NCI-H460 (cell line): ENCODE measurements around the gene TMEM232. TPM values are rescaled to one million over a fixed set of nuclear protein-coding genes. Genes with fewer than 3 reads are reported as not detected.
"Not testable (repeated sequence)": the region's sequence is repeated elsewhere in the genome, so short reads cannot be mapped to it uniquely, and the experiment has no call there.

Experiments
- DNase-seq: peaks from one replicate; pipeline ENCODE4 v3.0.0-alpha.2; 2016; ENCODE audit warnings: low read depth; ENCODE audit errors: extremely low read depth
- polyA plus RNA-seq: library from polyadenylated mRNA; depleted of rRNA; stranded (reverse); fragments of >200 nt; gene quantifications from 2 replicates; pipeline ENCODE4 v1.2.3, GENCODE V29; 2014; cell fraction: nucleus; rRNA removed
- total RNA-seq: library from RNA; depleted of rRNA; stranded (reverse); fragments of >200 nt; shearing (Covaris generic); gene quantifications from 2 replicates; pipeline ENCODE4 v1.2.3, GENCODE V29; 2014; rRNA removed

Gene TMEM232
- total RNA-seq = 0.84 and 2.0 TPM in 2 replicates
- polyA plus RNA-seq = not detected in 2 replicates

DNA sequence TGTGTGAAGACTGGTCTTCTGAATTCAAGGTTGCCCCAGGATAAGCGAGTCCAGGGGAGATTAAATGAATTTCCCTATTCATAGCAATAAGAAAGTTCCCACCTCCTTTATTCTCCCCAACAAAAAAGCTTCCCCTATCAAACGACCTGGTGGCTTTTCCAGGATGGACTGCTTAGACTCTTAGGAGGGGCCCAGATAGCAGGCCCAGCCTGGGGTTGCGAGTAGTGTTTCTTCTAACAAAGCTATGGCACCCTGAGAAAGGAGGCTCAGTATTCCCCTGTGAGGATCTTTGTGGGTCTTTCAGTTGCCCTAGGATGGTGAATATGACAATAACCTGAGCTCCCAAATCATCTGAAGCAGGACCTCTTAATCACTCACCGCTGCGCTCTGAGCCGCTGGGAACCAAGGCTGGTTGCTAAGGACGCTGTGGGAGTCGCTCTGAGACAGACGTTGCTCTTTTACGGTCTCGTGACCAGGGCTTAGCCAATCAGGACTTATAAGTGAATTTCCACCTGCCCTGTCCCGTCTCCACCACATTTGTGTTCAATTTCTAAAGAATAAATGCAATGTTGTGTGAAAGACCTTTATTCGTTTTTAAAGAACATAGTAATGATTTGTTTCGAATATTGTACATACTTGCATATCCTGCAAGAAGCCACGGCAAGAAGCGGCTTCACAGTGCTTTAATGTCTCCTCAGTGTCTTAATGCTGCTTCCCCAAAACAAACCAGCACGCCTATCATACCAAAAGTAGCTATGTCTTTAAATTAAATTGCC lies at the start of gene TMEM232:
Gene TMEM232, minus strand, starts transcription at position 423 of the 776 bp plus-strand sequence. CDS start 59,319 bp downstream, outside the sequence.
- peak; percentile 78 for DNase-seq

DNA sequence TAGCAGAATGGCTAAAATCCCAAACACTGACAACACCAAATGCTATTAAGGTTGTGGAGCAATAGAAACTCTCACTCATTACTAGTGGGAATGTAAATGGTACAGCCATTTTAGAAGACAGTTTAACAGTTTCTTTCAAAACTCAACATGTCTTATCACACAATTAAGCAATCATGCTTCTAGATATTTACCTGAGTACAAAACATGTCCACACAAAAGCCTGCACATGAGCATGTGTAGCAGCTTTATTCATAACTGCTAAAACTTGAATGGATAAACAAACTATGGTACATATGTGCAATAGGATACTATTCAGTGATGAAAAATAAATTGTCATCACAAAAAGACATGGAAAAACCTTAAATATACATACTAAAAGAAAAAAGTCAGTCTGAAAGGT lies 43.8 kb upstream of the TMEM232 start:
- no peak for DNase-seq

DNA sequence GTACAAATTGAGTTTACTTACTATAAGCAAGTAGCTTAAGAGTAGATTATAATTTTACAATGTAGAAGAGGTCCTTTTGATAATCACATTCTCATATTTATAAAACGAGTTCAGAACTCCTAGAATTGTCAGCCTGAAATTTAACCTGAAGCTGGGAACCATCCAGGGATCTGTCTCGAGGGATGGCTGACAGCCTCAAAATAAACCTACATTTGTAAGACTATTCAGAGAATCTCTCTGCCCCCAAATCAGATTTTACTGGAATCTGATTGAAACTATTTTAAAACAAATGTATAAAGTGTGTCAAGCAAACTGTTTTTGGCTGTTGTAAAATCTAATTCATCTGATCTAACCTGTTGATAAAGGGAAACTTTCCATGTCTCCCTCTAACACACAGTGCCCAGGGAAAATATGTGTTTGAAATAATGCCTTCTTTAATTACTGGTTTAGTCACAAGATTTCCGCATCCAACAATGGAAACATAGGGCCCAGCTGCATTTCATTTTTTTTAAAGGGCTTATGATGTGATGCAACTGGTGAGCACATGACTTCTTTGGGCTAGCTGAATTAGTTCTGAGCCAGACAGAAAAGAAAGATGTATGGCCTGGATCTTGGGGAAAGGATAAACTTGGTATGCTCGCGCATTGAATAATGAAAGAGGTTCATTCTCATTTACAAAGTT lies 42.7 kb upstream of the TMEM232 start:
- DNase-seq = no peak

DNA sequence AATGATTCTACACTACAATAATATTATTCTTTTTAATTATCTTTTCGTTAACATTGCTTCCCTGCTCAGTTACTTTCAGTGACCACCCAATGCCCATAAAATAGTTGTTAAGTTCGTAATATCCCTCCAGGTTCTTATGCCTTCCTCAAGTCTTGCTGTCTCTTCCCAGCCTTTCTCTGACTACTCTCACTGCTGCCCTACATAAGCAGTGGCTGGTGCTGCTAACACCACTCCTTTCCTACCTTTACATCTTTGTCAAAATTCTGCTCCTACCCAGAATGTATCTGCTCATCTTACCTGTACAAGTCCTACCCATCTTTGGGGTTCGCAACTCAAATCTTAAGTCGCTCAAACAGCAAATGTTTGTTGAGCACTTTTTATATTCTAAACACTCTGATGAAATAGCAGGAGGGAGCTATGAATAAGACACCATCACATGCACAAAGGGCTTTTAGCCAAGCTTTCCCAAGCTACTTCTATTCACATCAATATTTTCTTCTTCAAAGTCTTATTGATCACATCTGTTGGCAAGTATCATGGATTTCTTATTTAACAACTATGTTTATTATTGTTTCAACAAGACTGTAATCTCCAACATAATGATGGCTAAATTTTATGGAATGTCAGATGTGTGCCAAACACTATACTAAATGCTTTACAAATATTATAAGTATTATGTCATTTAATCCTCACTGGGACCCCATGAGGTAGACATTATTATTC lies 41.8 kb upstream of the TMEM232 start:
- no peak for DNase-seq

DNA sequence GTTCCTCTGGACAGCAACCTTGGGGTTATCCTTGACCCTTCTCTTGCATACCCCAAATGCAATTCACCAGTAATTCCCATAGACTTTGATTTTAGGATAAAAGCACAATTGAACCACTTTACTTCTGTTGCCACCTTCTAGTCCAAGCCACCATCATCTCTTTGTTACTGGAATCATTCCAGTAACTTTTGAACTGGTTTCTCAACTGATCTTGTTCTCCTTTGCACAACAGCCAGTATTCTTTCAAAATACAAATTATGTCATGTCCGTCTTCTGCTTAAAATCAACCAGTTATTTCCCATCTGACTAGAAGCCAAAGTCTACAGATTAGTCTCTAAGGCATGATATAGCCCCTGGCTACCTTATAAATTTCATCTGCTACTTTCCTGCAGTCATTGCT lies 33.7 kb upstream of the TMEM232 start:
- DNase-seq = no peak

- DNase-seq = peak; percentile 67
Observed at GRCh38 chr5:110757118-110757729, 30.8 kb upstream of the TMEM232 start.

GRCh38 chr5:110754181-110754580 lies 27.7 kb upstream of the TMEM232 start:
- DNase-seq = no peak

DNA sequence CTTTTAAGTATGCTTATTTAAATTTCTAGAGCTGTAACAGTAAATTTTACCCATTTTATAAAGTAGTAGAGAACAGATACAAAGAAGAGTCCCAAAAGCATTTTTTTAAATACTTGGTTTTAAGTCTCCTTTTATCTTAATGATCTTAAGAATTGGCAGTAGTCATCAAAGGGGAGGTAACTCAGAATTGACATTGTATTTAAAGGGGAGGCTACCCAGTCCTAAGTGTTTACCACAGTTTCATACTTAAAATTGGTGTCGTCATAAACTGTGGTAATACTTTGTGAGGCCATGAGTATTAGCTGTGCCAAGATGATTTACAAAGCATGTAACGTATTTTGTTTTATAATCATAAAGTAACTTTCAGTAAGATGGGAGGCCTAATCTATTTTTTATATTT lies 27.1 kb upstream of the TMEM232 start:
- no peak for DNase-seq

GRCh38 chr5:110752953-110753352 lies 26.5 kb upstream of the TMEM232 start:
- DNase-seq = no peak

DNA sequence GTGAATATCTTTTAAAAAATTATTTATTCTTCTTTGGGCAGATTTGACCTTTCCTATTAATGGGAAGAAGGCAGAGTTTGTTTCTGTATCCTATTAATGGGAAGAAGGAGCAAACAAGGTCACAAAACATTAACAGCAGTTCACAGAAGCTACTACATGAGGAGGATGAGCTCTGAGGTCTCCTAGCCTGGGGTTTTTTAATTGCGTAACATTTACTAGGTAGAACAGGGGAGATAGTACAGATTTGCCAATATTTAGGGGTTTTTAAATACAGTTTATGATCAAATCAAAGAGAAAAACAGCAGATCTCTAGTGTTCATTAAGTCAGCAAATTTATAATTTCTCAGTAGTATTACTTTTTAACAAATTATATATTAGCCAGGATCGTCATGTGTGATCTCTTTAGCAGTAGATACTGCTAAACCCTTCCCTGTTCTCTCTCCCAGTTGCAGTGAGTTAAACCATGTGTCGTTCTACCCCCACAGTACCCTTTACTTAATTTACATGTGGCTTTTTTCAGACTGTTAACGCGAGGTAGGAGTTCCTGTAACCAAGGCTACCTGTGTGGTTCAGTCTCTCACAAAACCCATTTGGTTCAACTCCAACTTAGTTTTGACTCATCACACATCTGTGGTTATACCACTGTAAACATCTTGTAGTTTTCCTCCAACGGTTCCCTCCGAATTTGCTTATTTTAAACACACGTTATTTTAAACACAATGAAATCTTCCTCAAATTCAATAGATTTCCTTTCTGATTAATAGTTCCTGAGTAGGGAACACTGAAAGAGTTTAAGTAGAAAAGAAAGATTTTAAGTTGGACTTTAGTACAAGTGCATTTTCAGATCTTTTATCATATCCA lies 25.7 kb upstream of the TMEM232 start:
- DNase-seq = no peak

GRCh38 chr5:110738812-110739651 lies 12.6 kb upstream of the TMEM232 start, which contains the start of gene SLC25A46:
TSS of gene SLC25A46 (plus strand) at chr5:110739007. CDS start at chr5:110739120, 113 bp downstream.
- DNase-seq = peak; percentile 79

DNA sequence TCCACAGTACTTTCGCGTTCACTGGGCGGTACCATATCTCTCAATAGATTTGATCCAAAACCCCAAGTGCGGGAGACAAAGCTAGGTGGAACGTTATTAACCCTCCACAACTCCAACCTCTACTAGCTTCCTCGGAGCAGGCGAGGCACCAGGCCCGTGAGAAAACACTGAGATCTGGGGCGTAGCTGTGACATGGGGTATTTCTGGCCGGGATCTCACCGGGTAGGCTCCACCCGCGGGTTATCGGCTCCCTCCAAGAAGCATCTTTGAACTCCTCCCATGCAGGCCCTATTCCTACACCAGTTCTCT lies 12.0 kb upstream of the TMEM232 start:
- DNase-seq = no peak

- DNase-seq = no peak
Observed at GRCh38 chr5:110736753-110737152, 10.3 kb upstream of the TMEM232 start.

DNA sequence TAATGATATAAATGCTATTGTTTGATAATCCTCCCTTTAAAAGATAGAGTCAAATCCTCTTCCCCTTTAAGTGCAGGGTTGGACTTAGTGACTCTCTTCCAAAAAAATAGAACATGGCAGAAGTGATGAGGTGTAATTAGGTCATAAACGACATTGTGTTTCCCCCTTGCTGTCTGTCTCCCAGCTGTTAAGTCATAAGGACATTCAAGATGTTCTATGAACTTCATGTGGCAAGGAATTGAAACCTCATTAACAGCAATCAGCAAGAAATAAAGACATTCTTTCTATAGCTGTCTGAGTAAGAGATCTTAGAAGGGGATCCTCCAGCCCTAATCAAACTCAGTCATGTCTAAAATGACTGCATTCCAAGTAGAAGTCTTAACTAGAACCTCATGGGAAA lies 9.1 kb upstream of the TMEM232 start:
- no peak for DNase-seq

DNA sequence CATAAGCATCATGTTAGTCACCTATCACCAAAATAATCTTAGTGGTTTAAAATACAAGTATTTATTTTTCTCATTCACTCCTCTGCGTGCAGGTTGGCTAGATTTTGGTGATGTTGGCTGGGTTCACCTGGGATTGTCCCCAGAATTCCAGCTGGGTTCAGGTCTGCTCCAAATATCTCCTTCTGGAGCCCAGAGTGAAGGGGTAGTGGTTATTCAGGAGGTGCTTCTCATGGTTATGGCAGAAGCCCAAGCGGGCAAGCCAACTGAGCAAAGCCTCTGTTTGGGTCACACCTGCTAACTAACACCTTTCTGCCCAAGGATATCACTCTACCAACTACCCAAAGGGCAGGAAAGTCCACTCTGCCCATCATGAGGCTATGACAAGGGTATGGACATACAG lies 7.6 kb upstream of the TMEM232 start:
- DNase-seq = no peak

- not testable (repeated sequence) for DNase-seq
Observed at GRCh38 chr5:110731499-110731898, 5.0 kb upstream of the TMEM232 start.

GRCh38 chr5:110727025-110727314 lies 499 bp upstream of the TMEM232 start:
- DNase-seq = no peak

DNA sequence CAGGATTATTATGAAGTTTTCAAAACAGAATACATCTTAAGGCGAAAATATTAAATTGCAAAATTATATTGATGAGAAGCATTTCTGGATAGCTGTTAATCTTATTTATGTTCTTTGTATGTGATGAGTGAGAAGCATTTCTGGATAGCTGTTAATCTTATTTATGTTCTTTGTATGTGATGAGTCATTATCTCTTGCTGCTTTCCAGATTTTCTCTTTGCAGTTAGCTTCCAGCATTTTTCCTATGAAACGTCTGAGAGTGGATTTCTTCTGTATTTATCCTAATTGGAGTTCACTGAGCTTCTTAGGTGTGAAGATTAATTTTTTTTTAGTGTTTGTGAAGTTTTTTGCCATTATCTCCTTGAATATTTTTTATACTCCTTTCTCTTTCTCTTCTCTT lies 8.2 kb downstream of the TMEM232 start:
- DNase-seq = no peak
